ENCODE data around the gene ARSJ. TPM values are rescaled to one million over a fixed set of nuclear protein-coding genes. Genes with fewer than 3 reads are reported as not detected.

The ARSJ gene
- total and polyA plus RNA-seq, 4 donors = 2.3 to 20.6 (median 6.6) TPM

GRCh38 chr4:113974467-113974866 is 5.0 kb downstream of the ARSJ start:
- no peak overlapping the region for H3K4me3 ChIP-seq

GRCh38 chr4:113973345-113973744 is 6.1 kb downstream of the ARSJ start:
- no peak overlapping the region for H3K4me3 ChIP-seq
- no peaks in the 10 kb centered on the region for H3K27me3 ChIP-seq (ENCODE audit: control insufficient read depth in 3 of 3, insufficient read depth in 3 of 3, low read length in 2 of 3)
- no peak for DNase-seq
- no peak overlapping the region for H3K9ac ChIP-seq (ENCODE audit: insufficient read depth in 1 of 2, low read length in 2 of 2)
- 90 to 94% methylated on average over 3 of the region's 3 CpGs for WGBS, 2 donors
- H3K27ac ChIP-seq (ENCODE audit: low read depth in 1 of 2, low read length in 1 of 2) = no peak overlapping the region
- no peak for TF ChIP-seq CTCF (IDR thresholded peaks at IDR 0.05; ENCODE audit: control extremely low read depth, extremely low read depth)
- ATAC-seq (ENCODE audit: insufficient read depth, low FRiP score) = no peak
- peaks cover 0 to 21% (median 0%) of the 10 kb centered on the region in 5 donors for H3K4me1 ChIP-seq (ENCODE audit: control insufficient read depth in 5 of 5, insufficient read depth in 5 of 5, low read length in 5 of 5)
- H3K9me3 ChIP-seq (ENCODE audit: control insufficient read depth in 4 of 4, insufficient read depth in 3 of 4, low read length in 3 of 4) = no peaks in the 10 kb centered on the region
- peaks cover 0 to 5% (median under 1%) of the 10 kb centered on the region in 4 donors for H3K36me3 ChIP-seq (ENCODE audit: control insufficient read depth in 4 of 4, insufficient read depth in 4 of 4, low read length in 4 of 4)

More at GRCh38 chr4:113974467-113974866, 5.0 kb downstream of the ARSJ start:
- Histone ChIP-seq H3K27me3 (ENCODE audit: control insufficient read depth in 3 of 3, insufficient read depth in 3 of 3, low read length in 2 of 3) (no peaks in the 10 kb centered on the region), H3K9me3 (ENCODE audit: control insufficient read depth in 4 of 4, insufficient read depth in 3 of 4, low read length in 3 of 4) (peaks cover 0 to 3% (median 0%) of the 10 kb centered on the region in 4 donors), H3K27ac (ENCODE audit: low read depth in 1 of 2, low read length in 1 of 2) (no peak overlapping the region), H3K4me1 (ENCODE audit: control insufficient read depth in 5 of 5, insufficient read depth in 5 of 5, low read length in 5 of 5) (peaks cover 0 to 27% (median 0%) of the 10 kb centered on the region in 5 donors), H3K9ac (ENCODE audit: insufficient read depth in 1 of 2, low read length in 2 of 2) (no peak overlapping the region), H3K36me3 (ENCODE audit: control insufficient read depth in 4 of 4, insufficient read depth in 4 of 4, low read length in 4 of 4) (peaks cover 0 to 5% (median under 1%) of the 10 kb centered on the region in 4 donors)
- no peak for TF ChIP-seq CTCF (IDR thresholded peaks at IDR 0.05; ENCODE audit: control extremely low read depth, extremely low read depth)
- DNase-seq (no peak), ATAC-seq (ENCODE audit: insufficient read depth, low FRiP score) (no peak)

DNA sequence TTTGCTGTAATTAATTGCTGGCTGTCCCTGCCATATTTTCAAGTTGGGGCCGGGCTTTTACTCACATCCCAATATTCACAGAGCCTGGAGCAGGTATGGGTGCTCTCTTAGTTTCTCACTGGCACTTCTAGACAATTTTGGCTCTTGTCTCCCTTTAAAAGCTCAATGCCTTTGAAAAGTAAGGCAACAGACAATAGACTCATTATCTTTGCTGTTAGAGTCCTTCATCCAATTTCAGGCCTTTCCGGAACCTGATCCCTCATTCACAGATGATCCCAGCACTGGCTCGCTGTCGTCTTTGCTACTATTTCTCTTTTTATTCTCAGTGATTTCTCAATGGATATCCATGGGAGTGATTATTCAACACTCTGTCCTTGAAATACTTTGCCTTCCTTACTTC is 6.7 kb downstream of the ARSJ start:
- H3K27ac ChIP-seq (ENCODE audit: low read depth in 1 of 2, low read length in 1 of 2) = no peak overlapping the region
- 94% methylated on average over 4 of the region's 4 CpGs for WGBS, 2 donors
- no peak for TF ChIP-seq CTCF (IDR thresholded peaks at IDR 0.05; ENCODE audit: control extremely low read depth, extremely low read depth)

More for the DNA sequence above, 6.7 kb downstream of the ARSJ start:
- no peak for DNase-seq
- Histone ChIP-seq H3K4me3 (no peak overlapping the region), H3K9me3 (ENCODE audit: control insufficient read depth in 4 of 4, insufficient read depth in 3 of 4, low read length in 3 of 4) (no peaks in the 10 kb centered on the region), H3K9ac (ENCODE audit: insufficient read depth in 1 of 2, low read length in 2 of 2) (no peak overlapping the region), H3K27me3 (ENCODE audit: control insufficient read depth in 3 of 3, insufficient read depth in 3 of 3, low read length in 2 of 3) (no peaks in the 10 kb centered on the region), H3K36me3 (ENCODE audit: control insufficient read depth in 4 of 4, insufficient read depth in 4 of 4, low read length in 4 of 4) (peaks cover 0 to 5% (median 2%) of the 10 kb centered on the region in 4 donors), H3K4me1 (ENCODE audit: control insufficient read depth in 5 of 5, insufficient read depth in 5 of 5, low read length in 5 of 5) (peaks cover 0 to 17% (median 0%) of the 10 kb centered on the region in 5 donors)
- ATAC-seq (ENCODE audit: insufficient read depth, low FRiP score) = no peak

Data from lung (tissue), 12 donors.